Endothelial cell of umbilical vein (primary cell): ENCODE measurements around the gene CDCA7L.
"Not testable (repeated sequence)": the region's sequence is repeated elsewhere in the genome, so short reads cannot be mapped to it uniquely, and the experiment has no call there.

Experiments used
- CTCF ChIP-seq, 2 donors: IDR thresholded peaks; 1 replicate in 1 of 2; 2 replicates in 1 of 2; pipeline ENCODE4 v1.5.1; 2011; ENCODE audit warnings: low read length in 2 of 2, mild to moderate bottlenecking in 2 of 2, moderate library complexity in 2 of 2, control low read depth in 1 of 2, inconsistent platforms in 1 of 2, low read depth in 1 of 2; ENCODE audit not compliant: insufficient read depth in 1 of 2; ENCODE audit errors: extremely low read depth in 1 of 2
- EZH2 ChIP-seq: IDR thresholded peaks from 2 replicates; pipeline ENCODE4 v1.6.1; 2012; ENCODE audit warnings: borderline replicate concordance, low read depth, mild to moderate bottlenecking, moderate library complexity, low read length, inconsistent platforms; ENCODE audit not compliant: severe bottlenecking
- FOS ChIP-seq: IDR thresholded peaks from 2 replicates; pipeline ENCODE4 v1.6.1; 2011; ENCODE audit warnings: mild to moderate bottlenecking, low read length, moderate library complexity, borderline replicate concordance; ENCODE audit not compliant: insufficient read depth
- POLR2AphosphoS5 ChIP-seq: IDR thresholded peaks from 2 replicates; pipeline ENCODE4 v1.6.1; 2012; ENCODE audit warnings: low read depth, mild to moderate bottlenecking, control low read depth, low read length, moderate library complexity; ENCODE audit not compliant: insufficient read depth

- TF ChIP-seq CTCF (IDR thresholded peaks at IDR 0.05; ENCODE audit: extremely low read depth in 1 of 2, insufficient read depth in 1 of 2, low read depth in 1 of 2, low read length in 2 of 2); EZH2; FOS; POLR2AphosphoS5: not testable (repeated sequence)
Observed at GRCh38 chr7:21883501-21883900, 62.2 kb downstream of the CDCA7L start.
